GM19043 (cell line): Measurements from ENCODE around the gene NEGR1.

ENCODE experiments used
- ATAC-seq: cut with Tn5 transposase; IDR thresholded peaks from one replicate; pipeline ENCODE4 v1.9.1; 2021; ENCODE audit warnings: low read depth; ENCODE audit not compliant: unreplicated experiment

The NEGR1 gene

DNA sequence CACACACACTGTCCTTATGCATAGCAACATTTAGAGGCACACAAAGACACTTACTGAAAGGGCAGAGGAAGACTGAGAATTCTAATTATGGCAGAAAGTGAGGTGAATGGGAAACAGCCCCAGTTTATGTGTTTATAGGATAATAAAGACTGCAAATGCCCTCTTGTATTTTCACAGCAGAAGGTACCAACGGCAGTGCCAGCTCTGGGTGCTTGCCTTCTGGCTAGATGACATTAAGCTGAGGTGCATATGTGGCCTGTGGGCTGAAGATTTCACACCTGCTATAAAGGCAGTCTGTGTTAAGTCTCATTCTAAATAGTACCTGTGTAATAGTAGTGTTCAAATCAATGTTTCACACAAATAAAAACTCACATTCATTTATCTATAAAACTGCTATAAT is 854.3 kb downstream of the NEGR1 start:
- ATAC-seq = no peak

DNA sequence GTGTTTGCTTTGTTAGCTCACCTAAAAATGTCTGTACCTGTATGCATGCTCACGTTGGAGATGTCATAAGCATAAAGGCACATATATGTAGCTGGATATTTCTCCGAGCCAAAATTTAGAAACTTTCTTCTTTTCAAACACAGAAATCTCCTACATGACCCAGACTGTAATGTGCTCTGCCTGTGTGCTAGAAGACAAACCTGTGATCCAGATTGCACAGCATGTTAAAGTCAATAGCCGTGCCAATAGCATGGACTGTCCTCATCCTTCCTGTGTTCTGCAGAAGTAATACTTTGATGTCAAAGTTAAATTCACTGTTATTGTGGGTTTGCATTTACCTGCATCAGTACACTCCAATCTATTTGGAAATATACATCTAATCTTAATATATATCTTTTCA is 855.3 kb downstream of the NEGR1 start:
- ATAC-seq = no peak

DNA sequence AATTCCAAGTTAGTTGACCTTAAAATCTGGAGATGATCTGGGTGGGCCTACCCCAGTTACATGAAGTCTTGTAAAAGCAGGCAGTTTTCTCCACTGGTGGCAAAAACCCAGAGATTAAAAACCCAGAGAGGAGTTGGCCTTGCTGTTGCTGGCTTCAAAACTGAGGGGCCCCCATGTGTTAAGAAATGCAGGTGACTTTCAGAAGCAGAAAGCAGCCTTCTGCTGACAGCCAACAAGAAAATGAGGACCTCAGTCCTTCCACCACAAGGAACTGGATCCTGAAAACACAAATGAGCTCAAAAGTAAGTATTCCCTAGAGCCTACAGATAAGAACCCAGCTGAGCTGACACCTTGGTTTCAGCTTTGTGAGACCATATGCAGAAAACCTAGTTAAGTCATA is 857.8 kb downstream of the NEGR1 start:
- no peak for ATAC-seq

DNA sequence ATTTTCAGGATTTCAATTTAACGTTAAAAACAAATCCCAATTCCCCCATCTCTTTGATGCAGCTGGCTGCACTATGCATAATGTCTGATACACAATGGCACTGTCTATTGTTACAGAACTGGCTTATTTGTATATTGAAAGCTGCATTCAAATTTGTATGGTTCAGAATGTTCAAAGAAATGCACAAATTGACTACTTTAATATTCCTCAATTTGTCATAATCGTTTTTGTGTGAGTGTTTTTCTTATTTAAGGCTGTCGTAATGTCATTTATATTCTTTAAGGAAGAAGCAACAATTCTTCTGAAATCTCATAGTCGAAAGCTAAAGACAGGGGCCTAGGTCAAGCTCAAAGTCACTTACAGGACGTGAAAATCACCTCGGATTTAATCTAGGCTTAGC is 860.1 kb downstream of the NEGR1 start:
- no peak for ATAC-seq

DNA sequence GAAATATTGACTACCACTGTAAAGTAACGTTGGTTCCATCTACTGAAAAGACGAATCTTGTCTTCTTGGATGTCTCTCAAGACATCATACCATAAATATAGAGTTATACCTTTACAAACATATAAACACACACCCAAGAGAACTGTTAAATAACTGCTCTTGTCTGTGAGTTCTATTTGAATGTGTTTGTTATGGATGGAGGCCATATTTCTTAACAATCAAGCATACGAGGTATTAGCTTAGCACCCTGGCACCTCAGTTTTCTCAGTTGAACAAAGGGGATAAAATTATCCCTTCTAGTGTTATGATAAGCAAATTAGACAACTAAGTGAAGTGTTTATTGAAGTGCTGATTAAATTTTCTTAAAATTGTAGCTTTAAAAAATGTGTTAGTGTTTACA is 864.9 kb downstream of the NEGR1 start:
- no peak for ATAC-seq

DNA sequence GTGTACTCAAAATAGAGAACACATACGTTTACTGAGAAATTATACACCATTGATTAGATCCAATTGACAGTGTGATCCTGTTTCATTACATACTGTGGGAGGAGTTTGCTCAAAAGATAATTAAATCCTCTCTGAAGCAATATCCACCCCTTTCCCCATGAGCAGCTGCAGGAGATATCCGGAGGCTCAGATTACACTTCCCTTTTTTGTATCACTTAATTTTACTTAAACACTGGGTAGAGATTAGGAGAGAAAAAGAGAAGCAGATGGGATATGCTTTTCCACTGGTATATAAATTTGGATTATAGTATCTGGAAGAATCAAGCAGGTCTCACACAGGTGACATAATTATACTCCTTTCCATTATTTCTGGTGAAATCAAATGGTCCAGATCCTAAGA is 868.2 kb downstream of the NEGR1 start:
- ATAC-seq = no peak

DNA sequence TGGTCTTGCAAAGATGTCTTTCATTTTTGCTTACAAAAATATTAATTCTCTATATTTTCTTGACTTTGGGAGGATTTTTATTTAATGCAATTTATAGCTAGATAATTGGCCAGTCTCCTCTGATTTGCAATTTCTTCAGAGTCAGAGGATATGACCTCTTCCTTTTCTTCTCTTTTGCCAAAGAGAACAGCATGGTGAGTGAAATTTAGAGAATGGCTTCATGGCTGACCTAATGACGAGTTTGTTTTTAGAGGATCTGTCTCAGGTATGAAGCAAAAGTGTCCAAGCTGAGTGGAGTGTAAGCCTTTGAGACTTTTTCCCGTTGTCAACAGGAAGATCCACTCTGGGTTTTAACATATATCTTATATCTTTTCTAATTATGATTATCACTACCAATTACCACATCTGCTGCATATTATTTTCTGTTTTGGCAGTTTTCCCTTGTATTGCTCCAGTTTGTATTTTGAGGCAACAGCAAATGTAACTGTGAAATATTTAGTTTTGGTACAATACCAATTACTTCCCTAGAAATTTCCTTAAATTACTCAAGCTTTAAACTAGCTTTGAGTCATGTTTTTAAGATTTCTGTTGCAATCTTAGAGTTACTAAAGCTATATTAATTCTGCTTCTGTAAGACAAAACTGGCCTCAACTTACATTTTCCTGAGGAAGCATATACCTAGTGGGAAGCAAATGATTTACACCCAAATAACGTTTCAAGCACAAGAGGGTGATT is 868.7 kb downstream of the NEGR1 start:
- no peak for ATAC-seq

DNA sequence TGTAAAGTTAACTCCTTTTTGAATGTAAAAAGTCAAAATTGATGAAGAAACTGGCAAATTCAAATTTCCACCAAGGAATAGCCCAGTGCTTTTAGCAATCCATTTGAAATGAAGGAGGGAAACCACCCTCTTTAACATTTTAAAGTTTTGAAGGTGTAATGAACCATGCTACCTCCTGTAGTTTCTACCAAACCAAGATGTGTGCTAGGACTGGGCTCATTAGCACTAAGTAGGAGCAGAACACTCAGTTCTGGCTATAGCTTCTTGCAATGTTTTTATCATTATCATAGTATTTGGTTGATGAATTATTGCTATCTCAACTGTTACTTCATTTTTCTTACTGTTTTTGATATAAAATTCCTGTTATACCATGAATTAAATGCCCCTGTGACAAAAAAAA is 882.3 kb downstream of the NEGR1 start:
- ATAC-seq = no peak

DNA sequence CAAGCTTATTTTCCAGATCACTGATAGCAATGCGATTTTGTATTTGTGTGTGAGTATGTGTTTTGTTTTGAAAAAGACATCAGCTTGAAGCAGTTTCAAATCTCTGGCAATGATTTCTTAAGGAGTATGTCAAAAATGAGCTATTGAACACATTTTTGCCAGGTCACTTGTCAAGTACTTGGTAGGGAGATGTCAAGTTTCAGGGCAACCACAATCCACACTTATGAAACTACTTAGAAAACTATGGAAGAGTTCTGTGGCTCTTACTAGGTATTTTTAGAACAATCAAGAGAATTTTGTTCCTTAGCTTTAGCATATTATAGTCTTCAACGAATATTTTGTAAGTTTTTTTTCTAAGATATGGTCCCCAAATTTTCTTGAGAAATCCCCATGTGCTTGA is 882.7 kb downstream of the NEGR1 start:
- no peak for ATAC-seq

DNA sequence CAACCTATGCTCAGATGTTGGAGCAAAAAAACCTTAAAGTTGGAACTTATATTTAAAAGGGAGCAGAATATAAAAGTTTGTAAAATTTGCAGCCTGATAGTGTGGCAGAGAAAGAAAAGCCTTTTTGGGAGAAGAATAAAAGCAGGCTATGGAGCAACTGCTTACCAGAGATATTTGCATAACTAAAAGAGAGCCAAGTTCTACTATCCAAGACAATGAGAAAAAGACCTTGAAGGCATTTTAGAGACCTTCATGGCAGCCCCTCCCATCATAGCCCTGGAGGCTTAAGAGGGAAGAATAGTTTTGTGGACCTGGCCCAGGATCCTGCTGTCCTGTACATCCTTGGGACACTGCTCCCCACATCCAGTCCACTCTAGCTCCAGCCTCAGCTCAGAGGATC is 889.0 kb downstream of the NEGR1 start:
- ATAC-seq = no peak

DNA sequence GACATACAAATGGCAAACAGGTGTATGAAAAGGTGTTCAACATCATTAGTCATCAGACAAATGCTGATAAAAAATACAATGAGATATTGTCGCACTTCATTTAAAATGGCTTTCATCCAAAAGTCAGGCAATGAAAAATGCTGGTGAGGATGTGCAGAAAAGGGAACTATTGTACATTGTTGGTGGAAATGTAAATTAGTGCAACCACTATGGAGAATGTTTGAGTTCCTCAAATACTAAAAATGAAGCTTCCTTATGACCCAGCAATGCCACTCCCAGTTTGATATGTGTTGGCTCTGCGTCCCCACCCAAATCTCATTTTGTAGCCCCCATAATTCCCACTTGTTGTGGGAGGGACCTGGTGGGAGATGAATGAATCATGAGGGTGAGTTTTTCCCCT is 891.8 kb downstream of the NEGR1 start:
- ATAC-seq = no peak

DNA sequence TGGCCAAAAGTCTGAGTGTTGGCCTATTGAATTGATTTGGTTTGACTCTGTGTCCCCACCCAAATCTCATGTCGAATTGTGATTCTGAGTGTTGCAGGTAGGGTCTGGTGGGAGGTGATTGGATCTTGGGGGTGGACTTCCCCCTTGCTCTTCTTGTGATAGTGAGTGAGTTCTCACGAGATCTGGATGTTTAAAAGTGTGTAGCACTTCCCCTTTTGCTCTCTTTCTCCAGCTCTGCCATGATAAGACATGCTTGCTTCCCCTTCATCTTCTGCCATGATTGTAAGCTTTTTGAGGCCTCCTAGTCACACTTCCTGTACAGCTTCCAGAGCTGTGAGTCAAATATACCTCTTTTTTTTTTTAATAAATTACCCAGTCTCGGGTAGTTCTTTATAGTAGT is 904.5 kb downstream of the NEGR1 start:
- ATAC-seq = no peak

DNA sequence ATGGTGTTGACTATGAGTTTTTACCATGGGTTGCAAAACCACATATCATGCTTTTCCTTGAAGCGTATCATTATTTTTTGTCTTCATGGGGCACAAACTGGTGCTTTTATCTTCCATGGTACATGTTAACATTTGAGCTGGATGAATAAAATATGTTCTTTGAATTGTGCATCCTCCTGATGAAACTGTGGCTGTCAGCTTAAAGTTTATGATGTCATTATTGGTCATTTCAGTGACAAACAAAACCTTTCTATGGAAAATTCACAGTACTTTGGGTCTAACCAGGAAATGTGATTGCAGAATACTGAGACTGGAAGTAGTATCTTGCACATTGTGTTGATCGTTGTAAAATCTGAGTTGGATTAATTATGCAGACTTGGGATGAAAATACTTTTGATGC is 909.8 kb downstream of the NEGR1 start:
- no peak for ATAC-seq

DNA sequence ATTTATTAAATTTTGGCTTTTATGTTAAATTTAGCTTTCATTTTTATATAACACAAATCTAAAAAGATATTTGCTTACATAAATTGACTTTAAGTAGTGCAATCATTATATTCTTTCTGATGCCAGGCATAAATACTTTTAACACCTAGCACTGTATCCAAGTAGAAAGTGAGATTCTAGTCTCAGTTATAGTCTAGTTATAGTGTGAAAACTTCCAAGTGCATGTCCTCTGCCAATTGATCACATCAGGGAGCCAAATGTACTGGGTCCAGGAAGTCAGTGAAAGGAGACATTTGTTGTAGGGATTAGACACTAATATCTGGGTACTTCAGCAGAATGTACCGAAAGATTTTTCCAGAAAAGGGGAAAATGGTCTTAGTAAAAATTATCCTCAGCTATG is 910.8 kb downstream of the NEGR1 start:
- ATAC-seq = no peak

DNA sequence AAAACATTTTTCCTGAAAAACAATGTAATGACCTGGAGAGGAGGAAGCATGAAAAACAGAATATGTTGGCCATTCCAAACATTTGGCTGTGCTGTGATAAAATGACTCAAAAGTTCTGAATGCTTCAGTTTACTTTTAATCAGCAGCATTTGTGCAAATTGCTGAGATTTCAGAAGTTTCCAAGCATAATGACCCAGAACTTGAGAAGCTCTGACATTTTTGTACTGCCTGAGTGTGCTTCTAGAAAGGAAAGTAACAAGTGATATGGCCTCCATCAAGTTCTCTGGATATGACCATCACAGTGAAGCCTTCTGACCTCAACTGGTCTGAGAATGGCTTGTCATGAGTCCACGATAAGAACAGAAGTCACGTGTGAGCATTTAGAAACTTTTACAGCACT is 918.1 kb downstream of the NEGR1 start:
- no peak for ATAC-seq

DNA sequence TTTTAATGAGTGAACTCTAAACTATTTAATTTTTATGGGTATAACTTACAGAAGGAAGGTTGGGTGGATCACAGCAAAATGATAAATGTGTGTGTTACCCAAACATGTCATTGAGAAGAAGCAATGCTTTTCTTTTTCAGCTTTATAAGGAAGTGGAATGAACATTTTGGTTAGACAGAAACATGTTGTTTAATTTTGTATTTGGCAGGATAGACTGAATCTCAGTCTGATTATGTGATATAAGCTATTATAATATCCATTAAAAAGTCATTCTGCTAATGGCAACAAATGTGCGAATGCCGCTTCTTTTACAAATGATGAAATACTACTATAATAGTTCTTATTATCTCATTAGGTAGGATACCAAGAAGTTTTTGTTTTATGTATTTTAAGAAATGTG is 919.6 kb downstream of the NEGR1 start:
- no peak for ATAC-seq

DNA sequence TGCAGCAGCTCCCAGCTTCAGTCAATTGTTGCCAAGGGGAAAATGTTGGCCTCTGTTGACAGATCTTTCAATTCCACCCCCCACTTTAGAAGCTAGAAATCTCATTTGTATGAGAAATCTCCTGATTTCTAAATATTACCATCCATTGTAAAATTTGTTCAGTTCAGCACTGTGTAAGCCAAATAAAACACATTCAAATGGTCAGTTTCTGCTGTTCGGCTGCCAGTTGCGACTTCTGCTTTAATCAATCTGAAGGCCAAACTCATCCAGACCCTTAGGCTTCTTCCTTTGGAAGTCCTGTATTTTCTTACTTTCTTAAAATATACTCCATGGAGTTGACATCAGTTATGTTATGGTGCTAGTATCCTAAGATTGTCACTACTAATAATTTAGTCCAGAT is 920.3 kb downstream of the NEGR1 start:
- ATAC-seq = no peak

DNA sequence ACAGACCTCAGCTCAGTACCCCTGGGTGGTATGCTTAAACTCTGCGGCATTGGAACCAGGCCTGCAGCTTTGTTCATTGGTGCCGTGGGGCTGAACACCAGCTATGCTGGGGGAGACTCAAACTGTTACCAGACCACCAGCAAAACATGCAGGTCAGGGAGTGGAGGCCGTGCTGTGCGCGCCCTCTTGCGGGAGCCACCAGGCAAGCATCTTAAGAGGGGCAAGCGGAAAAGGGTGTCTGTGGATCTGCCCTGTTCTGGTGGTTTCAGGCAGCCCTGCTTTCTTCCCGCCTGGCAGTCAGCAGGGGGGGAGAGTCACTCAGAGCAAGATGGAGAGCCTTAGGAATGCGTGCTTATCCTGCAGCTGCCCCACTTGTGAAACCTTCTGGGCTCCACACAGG is 924.6 kb downstream of the NEGR1 start:
- no peak for ATAC-seq

DNA sequence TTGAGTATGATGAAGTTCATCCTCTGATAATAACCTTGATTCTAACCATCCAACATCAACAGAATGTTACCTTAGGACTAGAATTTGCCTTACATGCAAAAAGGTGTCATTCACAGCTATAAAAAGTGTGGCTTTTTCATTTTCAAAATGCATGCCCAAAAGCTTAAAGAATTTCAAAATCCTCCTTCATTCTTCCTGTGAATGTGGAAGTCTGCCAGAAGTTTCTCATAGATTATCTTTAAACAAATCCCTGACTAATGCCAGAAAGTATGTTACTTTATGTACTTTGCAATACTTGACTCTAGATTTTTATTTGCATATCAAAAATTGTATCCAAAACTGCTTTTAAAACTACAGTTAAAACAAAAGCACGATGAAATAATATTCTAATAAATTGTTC is 930.9 kb downstream of the NEGR1 start:
- ATAC-seq = no peak

DNA sequence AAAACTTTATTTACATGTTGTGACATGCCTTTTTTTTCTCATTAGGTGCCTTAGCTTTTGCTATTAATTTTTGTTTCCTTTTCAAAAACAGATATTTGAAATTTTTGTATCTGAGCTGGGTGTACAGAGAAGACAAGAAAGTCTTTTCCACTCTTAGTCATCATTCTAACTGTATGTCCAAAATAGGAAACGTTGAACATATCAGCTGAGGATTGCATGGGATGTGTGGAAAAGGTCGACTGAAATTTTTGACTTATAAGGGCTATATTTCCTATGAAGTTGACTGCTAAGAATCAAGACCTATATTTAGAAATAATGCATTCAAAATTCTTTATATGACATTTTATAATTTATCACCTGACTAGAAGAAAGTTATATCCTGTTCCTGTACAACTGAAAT is 931.5 kb downstream of the NEGR1 start:
- ATAC-seq = no peak

DNA sequence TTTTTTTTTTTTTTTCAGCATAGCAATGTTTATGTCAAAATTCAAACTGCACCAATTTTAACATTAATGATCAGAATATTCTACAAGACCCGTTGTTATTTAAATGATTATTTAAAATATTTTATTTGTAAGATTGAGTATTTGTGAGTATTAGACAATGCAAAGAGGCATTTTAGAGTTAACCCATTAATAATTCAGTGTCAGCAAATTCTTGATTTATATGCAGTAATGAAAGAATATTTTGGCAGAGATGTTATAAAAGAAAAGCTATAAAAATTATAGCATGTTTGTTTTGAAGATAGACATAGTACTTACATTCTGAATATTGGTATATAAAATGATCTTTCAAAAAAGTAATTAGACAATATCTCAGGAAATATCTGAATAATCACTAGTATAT is 932.0 kb downstream of the NEGR1 start:
- ATAC-seq = no peak
